HUES48 (cell line): ENCODE results near the gene ATF7IP2.

Experiments used
- H3K27ac ChIP-seq: one replicate; pipeline ENCODE4 v1.7.0; 2013; ENCODE audit warnings: low read depth, low read length, inconsistent platforms
- H3K27me3 ChIP-seq: 2 replicates; pipeline ENCODE4 v1.6.1; 2013; ENCODE audit warnings: mild to moderate bottlenecking, low read length; ENCODE audit not compliant: control insufficient read depth, insufficient read depth
- H3K36me3 ChIP-seq: 2 replicates; pipeline ENCODE4 v1.6.1; 2013; ENCODE audit warnings: low read length; ENCODE audit not compliant: control insufficient read depth, insufficient read depth
- H3K4me1 ChIP-seq: 2 replicates; pipeline ENCODE4 v1.6.1; 2013; ENCODE audit warnings: mild to moderate bottlenecking, low read length; ENCODE audit not compliant: control insufficient read depth, insufficient read depth
- H3K4me3 ChIP-seq: 2 replicates; pipeline ENCODE4 v1.5.1; 2013; ENCODE audit warnings: mild to moderate bottlenecking, low read depth, low read length
- H3K9ac ChIP-seq: 2 replicates; pipeline ENCODE4 v1.6.1; 2013; ENCODE audit warnings: mild to moderate bottlenecking, low read depth, low read length, moderate library complexity
- H3K9me3 ChIP-seq: 2 replicates; pipeline ENCODE4 v1.6.1; 2013; ENCODE audit warnings: low read length; ENCODE audit not compliant: control insufficient read depth, insufficient read depth

Gene ATF7IP2

GRCh38 chr16:10517868-10518267 is 132.0 kb downstream of the ATF7IP2 start:
- Histone ChIP-seq H3K4me1 (peaks cover 4% of the 10 kb centered on the region), H3K9ac (no peak overlapping the region)

GRCh38 chr16:10518479-10519041 is 132.7 kb downstream of the ATF7IP2 start:
- Histone ChIP-seq H3K27me3 (no peaks in the 10 kb centered on the region), H3K9me3 (no peaks in the 10 kb centered on the region), H3K4me1 (peaks cover 4% of the 10 kb centered on the region), H3K36me3 (no peaks in the 10 kb centered on the region), H3K9ac (no peak overlapping the region), H3K27ac (no peak overlapping the region), H3K4me3 (no peak overlapping the region)

More at GRCh38 chr16:10517868-10518267, 132.0 kb downstream of the ATF7IP2 start:
- Histone ChIP-seq H3K9me3 (no peaks in the 10 kb centered on the region), H3K36me3 (no peaks in the 10 kb centered on the region), H3K4me3 (no peak overlapping the region), H3K27ac (no peak overlapping the region), H3K27me3 (no peaks in the 10 kb centered on the region)

- Histone ChIP-seq H3K4me3 (no peak overlapping the region), H3K27me3 (no peaks in the 10 kb centered on the region), H3K27ac (no peak overlapping the region), H3K9me3 (no peaks in the 10 kb centered on the region), H3K36me3 (no peaks in the 10 kb centered on the region), H3K4me1 (peaks cover 2% of the 10 kb centered on the region), H3K9ac (no peak overlapping the region)
These were observed 133.4 kb downstream of the ATF7IP2 start for GRCh38 chr16:10519297-10519696.

- Histone ChIP-seq H3K27me3 (no peaks in the 10 kb centered on the region), H3K36me3 (no peaks in the 10 kb centered on the region), H3K9me3 (no peaks in the 10 kb centered on the region), H3K4me1 (no peaks in the 10 kb centered on the region), H3K4me3 (no peak overlapping the region), H3K27ac (no peak overlapping the region), H3K9ac (no peak overlapping the region)
These were observed 134.3 kb downstream of the ATF7IP2 start for GRCh38 chr16:10519929-10520868.

GRCh38 chr16:10520869-10521578 is 135.2 kb downstream of the ATF7IP2 start:
- Histone ChIP-seq H3K4me3 (no peak overlapping the region), H3K27me3 (no peaks in the 10 kb centered on the region), H3K36me3 (no peaks in the 10 kb centered on the region), H3K4me1 (no peaks in the 10 kb centered on the region), H3K9me3 (no peaks in the 10 kb centered on the region), H3K27ac (no peak overlapping the region), H3K9ac (no peak overlapping the region)

- H3K36me3 ChIP-seq, result no peaks in the 10 kb centered on the region
- no peak overlapping the region for H3K27ac ChIP-seq
- H3K4me1 ChIP-seq, result no peaks in the 10 kb centered on the region
- no peak overlapping the region for H3K9ac ChIP-seq
- no peaks in the 10 kb centered on the region for H3K9me3 ChIP-seq
- no peak overlapping the region for H3K4me3 ChIP-seq
- H3K27me3 ChIP-seq, result no peaks in the 10 kb centered on the region
These were observed 135.9 kb downstream of the ATF7IP2 start for GRCh38 chr16:10521681-10522274.

GRCh38 chr16:10522966-10523365 is 137.1 kb downstream of the ATF7IP2 start:
- Histone ChIP-seq H3K4me3 (no peak overlapping the region), H3K9me3 (no peaks in the 10 kb centered on the region), H3K36me3 (no peaks in the 10 kb centered on the region), H3K4me1 (no peaks in the 10 kb centered on the region), H3K9ac (no peak overlapping the region), H3K27me3 (no peaks in the 10 kb centered on the region), H3K27ac (no peak overlapping the region)

GRCh38 chr16:10525214-10525825 is 139.5 kb downstream of the ATF7IP2 start:
- H3K4me1 ChIP-seq, result no peaks in the 10 kb centered on the region
- H3K9me3 ChIP-seq, result no peaks in the 10 kb centered on the region
- no peaks in the 10 kb centered on the region for H3K36me3 ChIP-seq
- no peak overlapping the region for H3K4me3 ChIP-seq
- no peak overlapping the region for H3K9ac ChIP-seq
- H3K27me3 ChIP-seq, result no peaks in the 10 kb centered on the region
- H3K27ac ChIP-seq, result no peak overlapping the region

- H3K4me1 ChIP-seq, result no peaks in the 10 kb centered on the region
- no peaks in the 10 kb centered on the region for H3K27me3 ChIP-seq
- no peaks in the 10 kb centered on the region for H3K36me3 ChIP-seq
- H3K9ac ChIP-seq, result no peak overlapping the region
- H3K27ac ChIP-seq, result no peak overlapping the region
- H3K4me3 ChIP-seq, result no peak overlapping the region
- no peaks in the 10 kb centered on the region for H3K9me3 ChIP-seq
These were observed 141.1 kb downstream of the ATF7IP2 start for GRCh38 chr16:10526962-10527361.

GRCh38 chr16:10528635-10529034 is 142.8 kb downstream of the ATF7IP2 start:
- Histone ChIP-seq H3K36me3 (no peaks in the 10 kb centered on the region), H3K9me3 (no peaks in the 10 kb centered on the region), H3K9ac (no peak overlapping the region), H3K4me3 (no peak overlapping the region), H3K4me1 (no peaks in the 10 kb centered on the region), H3K27me3 (no peaks in the 10 kb centered on the region), H3K27ac (no peak overlapping the region)
